ENCODE measurements around the gene MCM9.

The MCM9 gene

GRCh38 chr6:118770835-118771234 lies 164.1 kb downstream of the MCM9 start:
- Histone ChIP-seq H3K23ac (ENCODE audit: low read length) (no peak overlapping the region), H3K4me3 (ENCODE audit: low read depth, low read length) (no peak overlapping the region), H2BK120ac (ENCODE audit: insufficient read depth, low read length, poor library complexity) (no peak overlapping the region), H4K12ac (ENCODE audit: low read depth, low read length) (no peak overlapping the region), H2BK5ac (ENCODE audit: low read depth, low read length, poor library complexity) (no peak overlapping the region), H3K27ac (ENCODE audit: low read depth, low read length) (no peak overlapping the region), H2BK12ac (ENCODE audit: low read length) (peak overlapping the region; percentile 54), H3K79me2 (ENCODE audit: control insufficient read depth, insufficient read depth, low read length, poor library complexity) (no peaks in the 10 kb centered on the region), H3K18ac (ENCODE audit: low read length) (no peak overlapping the region), H3K4ac (ENCODE audit: low read depth, low read length) (no peak overlapping the region), H3K4me2 (ENCODE audit: low read length) (no peak overlapping the region), H3K27me3 (ENCODE audit: insufficient read depth, low read length) (no peaks in the 10 kb centered on the region), H3K36me3 (ENCODE audit: control insufficient read depth in 1 of 2, insufficient read depth in 2 of 2, low read length in 2 of 2) (no peaks in the 10 kb centered on the region), H4K91ac (ENCODE audit: low read depth, low read length) (peak overlapping the region; percentile 25), H3K14ac (ENCODE audit: low read length) (no peak overlapping the region), H4K8ac (ENCODE audit: low read depth, low read length) (no peak overlapping the region), H3K9ac (ENCODE audit: low read length) (no peak overlapping the region), H2AFZ (ENCODE audit: insufficient read depth, low read length, poor library complexity) (no peak overlapping the region), H2AK5ac (ENCODE audit: low read length) (no peak overlapping the region), H3K79me1 (ENCODE audit: low read length) (peaks cover 16% of the 10 kb centered on the region), H3K4me1 (ENCODE audit: control insufficient read depth in 1 of 2, insufficient read depth in 2 of 2, low read length in 2 of 2) (peaks cover 21 to 30% of the 10 kb centered on the region in 2 experiments), H3K9me3 (ENCODE audit: insufficient read depth, low read depth, low read length) (no peaks in the 10 kb centered on the region)
- no CpG with 5 or more reads among the region's 2 CpGs for WGBS (ENCODE audit: extremely low coverage, insufficient coverage, insufficient read length)
- no peak for DNase-seq

GRCh38 chr6:118770112-118770788 lies 164.7 kb downstream of the MCM9 start:
- Histone ChIP-seq H3K27me3 (ENCODE audit: insufficient read depth, low read length) (no peaks in the 10 kb centered on the region), H3K23ac (ENCODE audit: low read length) (no peak overlapping the region), H2BK120ac (ENCODE audit: insufficient read depth, low read length, poor library complexity) (peak overlapping the region; percentile 11), H2AK5ac (ENCODE audit: low read length) (no peak overlapping the region), H2BK12ac (ENCODE audit: low read length) (peak overlapping the region; percentile 24), H3K4me3 (ENCODE audit: low read depth, low read length) (no peak overlapping the region), H4K8ac (ENCODE audit: low read depth, low read length) (no peak overlapping the region), H4K12ac (ENCODE audit: low read depth, low read length) (no peak overlapping the region), H3K9me3 (ENCODE audit: insufficient read depth, low read depth, low read length) (no peaks in the 10 kb centered on the region), H3K36me3 (ENCODE audit: control insufficient read depth in 1 of 2, insufficient read depth in 2 of 2, low read length in 2 of 2) (no peaks in the 10 kb centered on the region), H2BK5ac (ENCODE audit: low read depth, low read length, poor library complexity) (no peak overlapping the region), H3K4me2 (ENCODE audit: low read length) (no peak overlapping the region), H4K91ac (ENCODE audit: low read depth, low read length) (no peak overlapping the region), H3K27ac (ENCODE audit: low read depth, low read length) (no peak overlapping the region), H3K79me2 (ENCODE audit: control insufficient read depth, insufficient read depth, low read length, poor library complexity) (no peaks in the 10 kb centered on the region), H3K4me1 (ENCODE audit: control insufficient read depth in 1 of 2, insufficient read depth in 2 of 2, low read length in 2 of 2) (peaks cover 21 to 28% of the 10 kb centered on the region in 2 experiments), H3K18ac (ENCODE audit: low read length) (no peak overlapping the region), H2AFZ (ENCODE audit: insufficient read depth, low read length, poor library complexity) (no peak overlapping the region), H3K14ac (ENCODE audit: low read length) (no peak overlapping the region), H3K79me1 (ENCODE audit: low read length) (peaks cover 13% of the 10 kb centered on the region), H3K4ac (ENCODE audit: low read depth, low read length) (no peak overlapping the region), H3K9ac (ENCODE audit: low read length) (no peak overlapping the region)
- no CpG with 5 or more reads among the region's 2 CpGs for WGBS (ENCODE audit: extremely low coverage, insufficient coverage, insufficient read length)
- DNase-seq: no peak

- peak overlapping the region; percentile 59 for H3K27ac ChIP-seq (ENCODE audit: low read depth, low read length)
- no peak overlapping the region for H3K14ac ChIP-seq (ENCODE audit: low read length)
- no peak overlapping the region for H4K8ac ChIP-seq (ENCODE audit: low read depth, low read length)
- H3K79me1 ChIP-seq (ENCODE audit: low read length): peaks cover 11% of the 10 kb centered on the region
- H3K9me3 ChIP-seq (ENCODE audit: insufficient read depth, low read depth, low read length): no peaks in the 10 kb centered on the region
- H3K79me2 ChIP-seq (ENCODE audit: control insufficient read depth, insufficient read depth, low read length, poor library complexity): no peaks in the 10 kb centered on the region
- H4K12ac ChIP-seq (ENCODE audit: low read depth, low read length): no peak overlapping the region
- H3K18ac ChIP-seq (ENCODE audit: low read length): no peak overlapping the region
- H3K4me2 ChIP-seq (ENCODE audit: low read length): no peak overlapping the region
- no peak overlapping the region for H2BK12ac ChIP-seq (ENCODE audit: low read length)
- H2BK5ac ChIP-seq (ENCODE audit: low read depth, low read length, poor library complexity): no peak overlapping the region
- no peak overlapping the region for H2AK5ac ChIP-seq (ENCODE audit: low read length)
- peak in 1 of 2 donors; percentile 35 for DNase-seq
- H3K9ac ChIP-seq (ENCODE audit: low read length): no peak overlapping the region
- no CpG with 5 or more reads among the region's 3 CpGs for whole genome bisulfite sequencing (ENCODE audit: extremely low coverage, insufficient coverage, insufficient read length)
- peaks cover 21 to 23% of the 10 kb centered on the region in 2 experiments for H3K4me1 ChIP-seq (ENCODE audit: control insufficient read depth in 1 of 2, insufficient read depth in 2 of 2, low read length in 2 of 2)
- H4K91ac ChIP-seq (ENCODE audit: low read depth, low read length): no peak overlapping the region
- H3K4ac ChIP-seq (ENCODE audit: low read depth, low read length): no peak overlapping the region
- no peaks in the 10 kb centered on the region for H3K36me3 ChIP-seq (ENCODE audit: control insufficient read depth in 1 of 2, insufficient read depth in 2 of 2, low read length in 2 of 2)
- no peak overlapping the region for H2BK120ac ChIP-seq (ENCODE audit: insufficient read depth, low read length, poor library complexity)
- no peak overlapping the region for H2AFZ ChIP-seq (ENCODE audit: insufficient read depth, low read length, poor library complexity)
- no peaks in the 10 kb centered on the region for H3K27me3 ChIP-seq (ENCODE audit: insufficient read depth, low read length)
- no peak overlapping the region for H3K23ac ChIP-seq (ENCODE audit: low read length)
- H3K4me3 ChIP-seq (ENCODE audit: low read depth, low read length): no peak overlapping the region
Measured at GRCh38 chr6:118768904-118769325, 166.0 kb downstream of the MCM9 start.

- no peak overlapping the region for H2AFZ ChIP-seq (ENCODE audit: insufficient read depth, low read length, poor library complexity)
- no peak overlapping the region for H3K18ac ChIP-seq (ENCODE audit: low read length)
- H2BK5ac ChIP-seq (ENCODE audit: low read depth, low read length, poor library complexity): no peak overlapping the region
- H3K4me3 ChIP-seq (ENCODE audit: low read depth, low read length): no peak overlapping the region
- H4K8ac ChIP-seq (ENCODE audit: low read depth, low read length): no peak overlapping the region
- no CpG with 5 or more reads among the region's 3 CpGs for WGBS (ENCODE audit: extremely low coverage, insufficient coverage, insufficient read length)
- no peak overlapping the region for H3K4me2 ChIP-seq (ENCODE audit: low read length)
- no peak overlapping the region for H3K9ac ChIP-seq (ENCODE audit: low read length)
- no peak overlapping the region for H3K14ac ChIP-seq (ENCODE audit: low read length)
- no peak overlapping the region for H2BK120ac ChIP-seq (ENCODE audit: insufficient read depth, low read length, poor library complexity)
- no peaks in the 10 kb centered on the region for H3K36me3 ChIP-seq (ENCODE audit: control insufficient read depth in 1 of 2, insufficient read depth in 2 of 2, low read length in 2 of 2)
- H3K9me3 ChIP-seq (ENCODE audit: insufficient read depth, low read depth, low read length): no peaks in the 10 kb centered on the region
- no peak overlapping the region for H2AK5ac ChIP-seq (ENCODE audit: low read length)
- H3K27ac ChIP-seq (ENCODE audit: low read depth, low read length): peak overlapping the region; percentile 59
- no peak overlapping the region for H3K4ac ChIP-seq (ENCODE audit: low read depth, low read length)
- no peak overlapping the region for H4K12ac ChIP-seq (ENCODE audit: low read depth, low read length)
- H3K79me2 ChIP-seq (ENCODE audit: control insufficient read depth, insufficient read depth, low read length, poor library complexity): no peaks in the 10 kb centered on the region
- no peak for DNase-seq
- H3K79me1 ChIP-seq (ENCODE audit: low read length): peaks cover 8% of the 10 kb centered on the region
- no peak overlapping the region for H3K23ac ChIP-seq (ENCODE audit: low read length)
- peaks cover 18 to 19% of the 10 kb centered on the region in 2 experiments for H3K4me1 ChIP-seq (ENCODE audit: control insufficient read depth in 1 of 2, insufficient read depth in 2 of 2, low read length in 2 of 2)
- peak overlapping the region; percentile 1 for H4K91ac ChIP-seq (ENCODE audit: low read depth, low read length)
- H3K27me3 ChIP-seq (ENCODE audit: insufficient read depth, low read length): no peaks in the 10 kb centered on the region
- no peak overlapping the region for H2BK12ac ChIP-seq (ENCODE audit: low read length)
Measured at GRCh38 chr6:118768441-118768840, 166.5 kb downstream of the MCM9 start.

All from trophoblast cell (in vitro differentiated cells and primary cell).